Measurements from ENCODE around the gene SMURF1. TPM values are rescaled to one million over a fixed set of nuclear protein-coding genes. Genes with fewer than 3 reads are reported as not detected.

Gene SMURF1
- total RNA-seq, 2 donors from 2014 or later: 33.8 to 40.9 TPM

DNA sequence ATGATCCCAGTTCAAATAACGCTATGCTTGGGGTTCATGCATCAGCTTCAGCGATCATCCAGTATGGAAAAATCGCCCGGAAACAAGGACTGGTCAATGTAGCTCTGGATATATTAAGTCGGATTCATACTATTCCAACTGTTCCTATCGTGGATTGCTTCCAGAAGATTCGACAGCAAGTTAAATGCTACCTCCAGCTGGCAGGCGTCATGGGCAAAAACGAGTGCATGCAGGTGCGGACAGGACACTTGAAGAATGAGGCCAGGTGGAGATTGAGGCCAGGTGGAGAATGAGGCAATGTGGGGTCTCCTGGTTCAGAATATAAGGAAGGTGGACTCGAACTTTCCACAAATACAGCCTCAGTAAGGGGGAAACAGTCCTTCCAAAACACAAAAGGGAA lies 159.8 kb downstream of the SMURF1 start:
- Histone ChIP-seq H3K4me3 (no peak overlapping the region), H3K27me3 (replicated peaks; ENCODE audit: insufficient read depth) (no peaks in the 10 kb centered on the region), H3K36me3 (peaks cover 63% of the 10 kb centered on the region), H3K9me3 (no peaks in the 10 kb centered on the region), H3K4me1 (ENCODE audit: control insufficient read depth in 1 of 2, low read depth in 2 of 2) (no peaks in the 10 kb centered on the region), H3K27ac (no peak overlapping the region)
- no peak for DNase-seq (ENCODE audit: low spot score)
- TF ChIP-seq, protein P1, sequence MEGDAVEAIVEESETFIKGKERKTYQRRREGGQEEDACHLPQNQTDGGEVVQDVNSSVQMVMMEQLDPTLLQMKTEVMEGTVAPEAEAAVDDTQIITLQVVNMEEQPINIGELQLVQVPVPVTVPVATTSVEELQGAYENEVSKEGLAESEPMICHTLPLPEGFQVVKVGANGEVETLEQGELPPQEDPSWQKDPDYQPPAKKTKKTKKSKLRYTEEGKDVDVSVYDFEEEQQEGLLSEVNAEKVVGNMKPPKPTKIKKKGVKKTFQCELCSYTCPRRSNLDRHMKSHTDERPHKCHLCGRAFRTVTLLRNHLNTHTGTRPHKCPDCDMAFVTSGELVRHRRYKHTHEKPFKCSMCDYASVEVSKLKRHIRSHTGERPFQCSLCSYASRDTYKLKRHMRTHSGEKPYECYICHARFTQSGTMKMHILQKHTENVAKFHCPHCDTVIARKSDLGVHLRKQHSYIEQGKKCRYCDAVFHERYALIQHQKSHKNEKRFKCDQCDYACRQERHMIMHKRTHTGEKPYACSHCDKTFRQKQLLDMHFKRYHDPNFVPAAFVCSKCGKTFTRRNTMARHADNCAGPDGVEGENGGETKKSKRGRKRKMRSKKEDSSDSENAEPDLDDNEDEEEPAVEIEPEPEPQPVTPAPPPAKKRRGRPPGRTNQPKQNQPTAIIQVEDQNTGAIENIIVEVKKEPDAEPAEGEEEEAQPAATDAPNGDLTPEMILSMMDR (IDR thresholded peaks at IDR 0.05): no peak
- ATAC-seq (ENCODE audit: insufficient number of reproducible peaks, low FRiP score, low read depth): no peak

DNA sequence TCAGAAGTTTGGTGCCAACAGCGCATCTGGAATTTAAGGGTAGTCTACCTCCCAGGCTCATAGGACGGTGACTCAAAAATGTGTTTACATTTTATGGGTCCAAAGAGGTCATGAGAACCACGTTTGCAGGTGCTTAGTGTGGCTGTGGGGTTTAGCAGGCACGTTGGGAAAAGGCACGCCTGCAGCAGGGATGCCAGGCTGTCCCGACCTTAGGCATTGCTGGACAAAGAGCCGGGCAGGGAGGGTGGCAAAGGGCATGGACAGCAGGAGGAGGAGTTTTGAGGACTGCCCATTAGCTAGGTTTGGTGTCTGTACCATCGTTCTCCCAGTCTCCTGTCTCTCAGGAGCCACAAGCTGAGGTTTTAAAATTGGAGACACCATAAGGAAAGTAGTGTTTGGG lies 161.2 kb downstream of the SMURF1 start:
- ATAC-seq (ENCODE audit: insufficient number of reproducible peaks, low FRiP score, low read depth) (no peak), DNase-seq (ENCODE audit: low spot score) (no peak)
- no peak overlapping the region for H3K4me3 ChIP-seq
- H3K27ac ChIP-seq: no peak overlapping the region
- no peaks in the 10 kb centered on the region for H3K4me1 ChIP-seq (ENCODE audit: control insufficient read depth in 1 of 2, low read depth in 2 of 2)
- H3K9me3 ChIP-seq: no peaks in the 10 kb centered on the region
- peaks cover 62% of the 10 kb centered on the region for H3K36me3 ChIP-seq
- TF ChIP-seq, protein P1 (IDR thresholded peaks at IDR 0.05): no peak
- H3K27me3 ChIP-seq (replicated peaks; ENCODE audit: insufficient read depth): no peaks in the 10 kb centered on the region

DNA sequence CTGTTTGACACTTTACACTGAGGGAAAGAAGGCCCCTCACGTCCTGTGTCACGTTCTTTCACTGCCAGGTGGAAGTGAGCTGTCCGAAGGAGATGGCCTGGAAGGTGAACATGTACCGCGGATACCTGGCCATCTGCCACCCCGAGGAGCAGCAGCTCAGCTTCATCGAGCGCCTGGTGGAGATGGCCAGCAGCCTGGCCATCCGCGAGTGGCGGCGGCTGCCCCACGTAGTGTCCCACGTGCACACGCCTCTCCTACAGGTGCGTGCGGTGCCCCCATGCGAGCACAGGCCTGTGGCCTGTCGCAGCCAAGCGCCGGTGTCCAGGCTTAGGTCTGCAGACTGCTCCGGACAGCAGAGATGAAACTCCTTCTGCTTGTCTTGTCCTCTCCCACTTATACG lies 162.2 kb downstream of the SMURF1 start:
- TF ChIP-seq, protein P1 (IDR thresholded peaks at IDR 0.05): no peak
- no peak overlapping the region for H3K27ac ChIP-seq
- H3K4me1 ChIP-seq (ENCODE audit: control insufficient read depth in 1 of 2, low read depth in 2 of 2): no peaks in the 10 kb centered on the region
- no peak overlapping the region for H3K4me3 ChIP-seq
- DNase-seq (ENCODE audit: low spot score): no peak
- no peaks in the 10 kb centered on the region for H3K27me3 ChIP-seq (replicated peaks; ENCODE audit: insufficient read depth)
- ATAC-seq (ENCODE audit: insufficient number of reproducible peaks, low FRiP score, low read depth): no peak
- H3K9me3 ChIP-seq: no peaks in the 10 kb centered on the region
- peaks cover 72% of the 10 kb centered on the region for H3K36me3 ChIP-seq

DNA sequence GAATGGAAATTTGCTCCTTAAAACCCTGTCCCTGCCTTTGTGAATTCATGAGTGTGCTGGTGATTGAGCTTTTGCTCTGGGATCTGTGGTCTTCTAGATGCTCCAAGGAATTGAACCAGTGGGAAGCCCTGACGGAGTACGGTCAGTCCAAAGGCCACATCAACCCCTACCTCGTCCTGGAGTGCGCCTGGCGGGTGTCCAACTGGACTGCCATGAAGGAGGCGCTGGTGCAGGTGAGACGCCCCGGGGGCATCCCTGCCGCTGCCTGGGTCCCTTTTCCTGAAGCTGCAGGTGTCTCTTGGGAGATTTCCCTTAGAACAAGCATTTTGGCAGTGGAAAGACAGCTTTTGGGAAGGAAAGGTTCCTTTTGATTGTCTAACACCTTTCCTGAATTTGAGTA lies 165.2 kb downstream of the SMURF1 start:
- no peak for DNase-seq (ENCODE audit: low spot score)
- TF ChIP-seq, protein P1 (IDR thresholded peaks at IDR 0.05): no peak
- no peak for ATAC-seq (ENCODE audit: insufficient number of reproducible peaks, low FRiP score, low read depth)
- no peaks in the 10 kb centered on the region for H3K27me3 ChIP-seq (replicated peaks; ENCODE audit: insufficient read depth)
- H3K4me1 ChIP-seq (ENCODE audit: control insufficient read depth in 1 of 2, low read depth in 2 of 2): no peaks in the 10 kb centered on the region
- H3K9me3 ChIP-seq: no peaks in the 10 kb centered on the region
- H3K27ac ChIP-seq: no peak overlapping the region
- no peak overlapping the region for H3K4me3 ChIP-seq
- peaks cover 62% of the 10 kb centered on the region for H3K36me3 ChIP-seq

Other genes with a start within 250 kb of the SMURF1 start
- gene KPNA7, start 64.0 kb upstream of the SMURF1 start, total RNA-seq: not detected
- not detected for gene MYH16, start 128.7 kb upstream of the SMURF1 start, total RNA-seq
- gene ARPC1A, start 181.8 kb upstream of the SMURF1 start, total RNA-seq: 10 to 100 TPM; 76.3 to 99.5 TPM
- gene ARPC1B, start 230.6 kb upstream of the SMURF1 start, total RNA-seq: 100 to 1,000 TPM; 266 to 350 TPM